ENCODE results near the gene SLC12A4. TPM values are rescaled to one million over a fixed set of nuclear protein-coding genes. Genes with fewer than 3 reads are reported as not detected.

Gene SLC12A4
- total and polyA plus RNA-seq, 4 donors, result 32.9 to 103 (median 65.9) TPM

DNA sequence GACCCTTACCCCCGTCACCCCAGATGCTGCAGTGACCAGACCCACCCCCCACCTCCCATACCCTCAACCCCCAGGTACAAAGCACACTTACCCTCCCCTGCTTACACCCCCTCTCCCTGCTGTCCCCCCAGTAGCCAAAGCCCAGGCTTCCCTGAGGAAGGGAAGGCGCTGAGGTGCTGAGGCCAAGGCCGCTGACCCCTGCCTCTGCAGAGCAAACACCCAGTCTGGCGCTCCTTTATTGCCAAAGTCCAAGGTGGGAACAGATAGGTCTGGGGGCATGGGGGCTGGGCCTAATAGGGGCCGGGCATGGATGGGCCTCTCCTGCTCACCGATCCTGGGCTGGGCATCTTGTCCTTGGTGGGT, 25.2 kb downstream of the SLC12A4 start:
- ATAC-seq (ENCODE audit: insufficient read depth, low FRiP score) (no peak), DNase-seq (no peak)
- Histone ChIP-seq H3K4me1 (ENCODE audit: control insufficient read depth in 5 of 5, insufficient read depth in 5 of 5, low read length in 5 of 5) (peaks cover 0 to 10% (median 0%) of the 10 kb centered on the region in 5 donors), H3K9me3 (ENCODE audit: control insufficient read depth in 4 of 4, insufficient read depth in 3 of 4, low read length in 3 of 4) (no peaks in the 10 kb centered on the region), H3K27ac (ENCODE audit: low read depth in 1 of 2, low read length in 1 of 2) (peak overlapping the region in 1 of 2 donors; percentile 69), H3K27me3 (ENCODE audit: control insufficient read depth in 3 of 3, insufficient read depth in 3 of 3, low read length in 2 of 3) (no peaks in the 10 kb centered on the region), H3K9ac (ENCODE audit: insufficient read depth in 1 of 2, low read length in 2 of 2) (no peak overlapping the region), H3K36me3 (ENCODE audit: control insufficient read depth in 4 of 4, insufficient read depth in 4 of 4, low read length in 4 of 4) (peaks cover 10 to 77% (median 40%) of the 10 kb centered on the region in 4 donors), H3K4me3 (no peak overlapping the region)
- whole genome bisulfite sequencing, 2 donors, result 91 to 98% methylated on average over 6 of the region's 6 CpGs
- no peak for TF ChIP-seq CTCF (IDR thresholded peaks at IDR 0.05; ENCODE audit: control extremely low read depth, extremely low read depth)

DNA sequence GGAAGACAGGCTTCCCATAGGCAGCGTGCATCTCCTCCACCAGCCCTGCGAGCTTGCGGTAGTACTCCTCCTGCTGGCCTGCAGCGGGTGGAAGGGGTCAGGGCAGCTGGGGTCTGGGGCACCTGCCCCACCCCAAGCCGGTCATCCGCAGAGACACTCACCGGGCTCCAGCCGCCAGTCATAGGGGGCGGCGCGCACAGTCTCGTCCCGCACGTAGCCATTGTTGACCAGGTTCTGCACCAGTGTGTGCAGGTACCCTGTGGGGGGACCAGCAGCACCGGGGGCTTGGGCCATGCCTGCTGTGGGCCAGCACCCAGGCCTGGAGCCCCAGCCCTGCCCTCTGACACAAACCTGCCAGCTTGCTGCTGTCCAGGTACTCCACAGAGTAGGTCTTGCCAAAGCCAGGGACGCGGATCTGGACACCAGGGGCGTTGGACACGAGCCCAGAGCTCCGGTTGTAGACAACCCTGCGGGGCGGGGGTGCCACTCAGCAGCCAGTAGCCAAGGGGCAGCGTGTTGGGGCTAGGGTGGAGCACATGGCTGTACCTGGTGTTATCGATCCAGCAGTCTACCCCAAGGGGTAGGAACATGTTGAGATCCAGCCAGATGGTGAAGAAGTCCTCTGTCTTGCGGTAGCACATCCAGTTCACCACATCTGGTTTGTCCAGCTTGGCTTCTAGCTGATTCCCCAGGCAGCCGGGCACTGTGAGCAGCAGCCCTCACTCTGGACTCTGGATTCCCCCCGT, 25.8 kb downstream of the SLC12A4 start:
- no peak overlapping the region for H3K4me3 ChIP-seq
- H3K27ac ChIP-seq (ENCODE audit: low read depth in 1 of 2, low read length in 1 of 2), result peak overlapping the region in 1 of 2 donors; percentile 6
- H3K27me3 ChIP-seq (ENCODE audit: control insufficient read depth in 3 of 3, insufficient read depth in 3 of 3, low read length in 2 of 3), result no peaks in the 10 kb centered on the region
- TF ChIP-seq CTCF (IDR thresholded peaks at IDR 0.05; ENCODE audit: control extremely low read depth, extremely low read depth), result no peak
- ATAC-seq (ENCODE audit: insufficient read depth, low FRiP score) (no peak), DNase-seq (no peak)
- H3K36me3 ChIP-seq (ENCODE audit: control insufficient read depth in 4 of 4, insufficient read depth in 4 of 4, low read length in 4 of 4), result peaks cover 7 to 71% (median 37%) of the 10 kb centered on the region in 4 donors
- peaks cover 0 to 10% (median 0%) of the 10 kb centered on the region in 5 donors for H3K4me1 ChIP-seq (ENCODE audit: control insufficient read depth in 5 of 5, insufficient read depth in 5 of 5, low read length in 5 of 5)
- 89 to 90% methylated on average over 27 of the region's 27 CpGs for WGBS, 2 donors
- no peaks in the 10 kb centered on the region for H3K9me3 ChIP-seq (ENCODE audit: control insufficient read depth in 4 of 4, insufficient read depth in 3 of 4, low read length in 3 of 4)
- H3K9ac ChIP-seq (ENCODE audit: insufficient read depth in 1 of 2, low read length in 2 of 2), result no peak overlapping the region

GRCh38 chr16:67942200-67942509, 26.3 kb downstream of the SLC12A4 start:
- Histone ChIP-seq H3K4me3 (no peak overlapping the region), H3K36me3 (ENCODE audit: control insufficient read depth in 4 of 4, insufficient read depth in 4 of 4, low read length in 4 of 4) (peaks cover 7 to 66% (median 34%) of the 10 kb centered on the region in 4 donors), H3K9ac (ENCODE audit: insufficient read depth in 1 of 2, low read length in 2 of 2) (no peak overlapping the region), H3K27ac (ENCODE audit: low read depth in 1 of 2, low read length in 1 of 2) (peak overlapping the region in 1 of 2 donors; percentile 10), H3K4me1 (ENCODE audit: control insufficient read depth in 5 of 5, insufficient read depth in 5 of 5, low read length in 5 of 5) (peaks cover 0 to 12% (median 2%) of the 10 kb centered on the region in 5 donors), H3K9me3 (ENCODE audit: control insufficient read depth in 4 of 4, insufficient read depth in 3 of 4, low read length in 3 of 4) (no peaks in the 10 kb centered on the region), H3K27me3 (ENCODE audit: control insufficient read depth in 3 of 3, insufficient read depth in 3 of 3, low read length in 2 of 3) (no peaks in the 10 kb centered on the region)
- no peak for DNase-seq
- TF ChIP-seq CTCF (IDR thresholded peaks at IDR 0.05; ENCODE audit: control extremely low read depth, extremely low read depth), result peak; percentile 31
- WGBS, 2 donors, result 80 to 87% methylated on average over 6 of the region's 6 CpGs
- no peak for ATAC-seq (ENCODE audit: insufficient read depth, low FRiP score)

Measured in lung (tissue), 12 donors.